Measurements from ENCODE around the gene OLFM1.
A peak's percentile ranks its signal among the peaks of the same experiment; 100 is the strongest.

The OLFM1 gene

DNA sequence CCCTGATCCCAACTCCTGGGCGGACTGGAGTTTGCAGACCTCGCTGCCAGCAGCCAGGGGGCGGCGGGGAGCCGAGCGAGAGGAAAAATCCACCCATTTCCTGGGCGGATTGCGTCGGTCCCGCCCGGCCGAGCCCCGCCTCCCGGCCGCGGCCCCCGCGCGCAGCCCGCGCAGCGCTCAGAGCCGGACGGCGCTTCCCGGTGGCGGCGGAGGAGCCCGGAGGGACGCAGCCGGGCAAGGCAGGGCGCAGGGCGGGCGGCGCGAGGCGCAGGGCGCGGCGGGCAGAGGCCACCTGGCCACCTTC is at the start of gene OLFM1:
Gene OLFM1, plus strand, starts transcription at position 180 of the 304 bp plus-strand sequence. CDS start 322 bp downstream, outside the sequence.
- DNase-seq, result peak; percentile 60

DNA sequence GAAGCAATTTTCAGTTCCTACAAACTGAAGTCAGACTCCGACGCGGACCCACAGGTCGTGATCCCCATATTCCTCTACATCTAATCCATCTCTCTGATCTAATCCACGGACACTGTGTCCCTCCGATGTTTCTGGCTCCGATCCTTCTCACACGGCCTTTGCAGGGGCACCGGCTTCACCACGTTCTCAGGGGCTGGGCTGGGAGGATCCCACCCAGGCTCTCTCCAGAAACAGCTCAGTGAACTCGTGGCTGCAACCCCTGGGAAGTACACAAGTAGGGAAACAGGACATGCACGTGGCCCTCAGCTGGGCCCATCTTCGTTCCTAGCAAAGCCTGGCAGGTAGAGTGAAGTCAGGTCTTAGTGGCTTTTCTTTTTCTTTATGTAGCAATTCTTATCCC is 49.1 kb upstream of the OLFM1 start:
- no peak for DNase-seq

DNA sequence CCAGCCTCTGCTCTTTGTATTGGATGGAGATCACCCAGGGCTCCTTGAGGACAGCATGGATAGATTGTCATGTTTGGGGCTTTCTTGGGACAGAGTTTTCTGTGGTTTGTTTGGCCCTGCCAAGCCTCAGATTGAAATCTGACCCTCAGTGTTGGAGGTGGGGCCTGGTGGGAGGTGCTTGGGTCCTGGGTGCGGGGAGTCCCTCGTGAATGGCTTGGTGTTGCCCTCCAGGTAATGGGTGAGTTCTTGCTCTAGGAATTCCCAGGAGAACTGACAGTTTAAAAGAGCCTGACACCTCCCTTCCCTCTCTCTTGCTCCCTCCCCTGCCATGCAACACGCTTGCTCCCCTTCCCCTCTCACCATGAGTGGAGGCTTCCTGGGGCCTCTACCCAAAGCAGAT is 48.6 kb upstream of the OLFM1 start:
- no peak for DNase-seq

DNA sequence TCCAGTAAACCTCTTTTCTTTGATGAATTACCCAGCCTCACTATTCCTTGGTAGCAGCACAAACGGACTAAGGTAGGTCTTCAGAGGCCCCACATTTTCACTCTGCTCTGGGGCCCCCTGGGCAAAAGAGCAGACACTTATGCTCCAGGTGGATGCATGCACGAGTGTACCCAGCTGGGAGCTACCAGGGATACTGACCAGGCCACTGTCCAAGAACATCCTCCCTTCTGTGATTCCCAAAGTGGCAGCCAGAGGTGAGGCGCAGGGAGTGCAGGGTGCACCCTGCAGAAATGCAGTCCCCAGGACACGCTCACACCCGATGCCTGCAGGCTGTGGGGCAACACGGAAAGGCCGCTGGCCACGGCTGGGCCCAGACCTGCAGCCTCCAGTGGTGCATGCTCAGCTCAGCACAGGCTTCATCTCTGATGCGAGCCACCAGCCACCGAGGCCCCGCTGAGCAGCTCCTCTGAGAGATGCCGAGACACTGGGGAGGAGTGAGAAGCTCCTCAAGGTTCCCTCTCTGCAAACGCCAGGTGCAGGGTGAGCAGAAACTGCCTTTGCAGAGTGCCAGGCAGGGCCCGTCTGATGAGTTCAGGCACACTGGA is 48.1 kb upstream of the OLFM1 start:
- DNase-seq, result no peak

DNA sequence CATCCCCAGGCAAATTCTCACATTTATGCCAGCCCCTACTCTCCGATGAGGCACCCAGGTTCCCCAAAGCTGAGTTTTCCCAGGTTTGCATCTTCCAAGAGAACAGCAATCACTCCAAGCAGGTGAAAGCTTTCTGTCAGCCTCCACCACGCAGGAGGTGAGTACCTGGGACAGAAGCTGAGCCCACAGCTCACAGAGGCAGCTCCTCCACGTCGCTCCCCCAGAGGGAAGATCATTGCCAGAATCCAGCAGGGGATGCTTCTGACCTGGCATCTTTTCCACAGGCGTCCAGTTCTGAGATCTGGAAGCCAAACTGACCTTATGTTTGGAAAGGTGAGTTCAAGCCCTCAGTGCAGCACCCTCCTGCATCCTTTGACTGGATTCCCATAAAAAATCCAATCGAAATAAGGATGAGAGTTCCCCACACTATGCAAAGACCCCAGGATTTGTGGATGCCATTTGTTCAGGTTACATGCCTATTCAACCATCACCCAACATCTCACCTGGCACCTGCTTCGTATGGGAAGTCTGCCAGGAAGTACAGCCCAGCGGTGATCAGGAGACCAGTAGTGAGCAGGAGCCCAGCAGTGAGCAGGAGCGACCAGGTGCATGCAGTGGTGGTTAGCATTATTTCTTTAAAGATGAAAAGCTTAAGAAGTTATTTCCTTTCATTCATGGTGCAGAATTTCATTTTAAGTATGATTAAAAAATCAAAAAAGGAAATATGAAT is 47.4 kb upstream of the OLFM1 start:
- no peak for DNase-seq

DNA sequence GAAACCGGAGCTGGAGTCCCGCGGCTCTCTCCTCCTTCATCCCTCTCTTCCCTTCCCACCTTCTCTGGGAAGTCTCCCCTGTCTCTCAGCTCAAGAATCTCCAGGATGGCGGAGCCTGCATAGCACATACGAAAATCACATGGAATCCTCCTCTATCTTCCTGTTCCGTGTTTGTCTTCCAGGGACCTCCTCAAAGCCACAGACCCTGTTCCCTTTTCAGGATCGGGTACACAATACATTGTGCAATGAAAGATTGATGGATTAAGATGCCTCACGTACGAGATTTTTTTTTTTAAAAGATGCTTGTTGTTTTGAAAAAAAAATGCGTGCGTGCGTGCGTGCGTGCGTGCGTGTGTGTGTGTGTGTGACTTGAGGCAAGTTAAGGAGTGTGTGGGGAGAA is 46.6 kb upstream of the OLFM1 start:
- no peak for DNase-seq

DNA sequence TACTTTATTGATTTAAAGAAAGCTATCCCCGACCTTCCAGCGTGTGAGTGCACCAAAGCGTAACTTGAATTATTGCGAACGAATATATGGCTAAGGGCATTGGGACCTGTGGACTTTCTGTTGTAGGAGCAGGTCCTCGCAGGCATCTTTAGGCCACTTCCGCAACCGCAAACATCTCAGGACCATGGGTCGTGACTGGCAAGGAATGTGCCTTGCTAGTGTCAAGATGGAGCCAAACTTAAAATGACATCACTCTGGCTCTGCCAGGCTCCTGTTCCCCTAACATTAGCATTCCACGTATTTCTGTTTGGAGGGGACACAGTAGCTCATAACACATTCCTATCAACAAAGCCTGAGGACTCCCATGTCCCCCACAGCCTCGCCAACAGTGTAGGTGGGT is 44.1 kb upstream of the OLFM1 start:
- no peak for DNase-seq

DNA sequence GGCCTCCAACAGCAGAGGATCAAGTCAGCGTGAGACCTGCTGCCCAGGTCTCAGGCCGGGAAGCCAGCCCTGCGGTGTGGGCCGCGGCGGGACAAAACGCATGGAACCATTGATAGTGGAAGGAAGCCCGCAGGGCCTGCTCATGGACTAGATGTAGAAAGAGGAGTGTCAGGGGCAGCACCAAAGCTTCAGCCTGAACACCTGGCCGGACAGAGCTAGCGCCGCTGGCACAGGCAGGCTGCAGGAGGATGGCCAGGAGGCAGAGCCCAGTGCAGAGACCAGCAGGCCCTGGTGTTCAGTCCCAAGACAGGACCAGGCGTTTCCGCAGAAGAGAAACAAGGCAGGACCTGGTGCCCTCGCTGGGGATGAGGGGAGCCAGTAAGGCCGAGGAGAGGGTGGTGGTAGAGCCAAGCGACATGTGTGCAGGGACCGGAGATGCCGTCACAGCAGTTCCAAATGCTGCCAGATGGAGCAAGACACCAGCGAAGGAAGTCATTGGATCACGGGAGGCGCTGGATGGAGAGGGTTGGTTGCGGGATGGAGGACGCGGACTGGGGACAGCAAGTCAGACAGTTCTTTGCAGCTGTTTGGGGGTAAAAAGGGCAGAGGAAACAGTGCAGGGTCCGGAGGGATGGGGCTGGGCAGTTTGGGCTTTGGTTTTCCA is 42.1 kb upstream of the OLFM1 start:
- no peak for DNase-seq

DNA sequence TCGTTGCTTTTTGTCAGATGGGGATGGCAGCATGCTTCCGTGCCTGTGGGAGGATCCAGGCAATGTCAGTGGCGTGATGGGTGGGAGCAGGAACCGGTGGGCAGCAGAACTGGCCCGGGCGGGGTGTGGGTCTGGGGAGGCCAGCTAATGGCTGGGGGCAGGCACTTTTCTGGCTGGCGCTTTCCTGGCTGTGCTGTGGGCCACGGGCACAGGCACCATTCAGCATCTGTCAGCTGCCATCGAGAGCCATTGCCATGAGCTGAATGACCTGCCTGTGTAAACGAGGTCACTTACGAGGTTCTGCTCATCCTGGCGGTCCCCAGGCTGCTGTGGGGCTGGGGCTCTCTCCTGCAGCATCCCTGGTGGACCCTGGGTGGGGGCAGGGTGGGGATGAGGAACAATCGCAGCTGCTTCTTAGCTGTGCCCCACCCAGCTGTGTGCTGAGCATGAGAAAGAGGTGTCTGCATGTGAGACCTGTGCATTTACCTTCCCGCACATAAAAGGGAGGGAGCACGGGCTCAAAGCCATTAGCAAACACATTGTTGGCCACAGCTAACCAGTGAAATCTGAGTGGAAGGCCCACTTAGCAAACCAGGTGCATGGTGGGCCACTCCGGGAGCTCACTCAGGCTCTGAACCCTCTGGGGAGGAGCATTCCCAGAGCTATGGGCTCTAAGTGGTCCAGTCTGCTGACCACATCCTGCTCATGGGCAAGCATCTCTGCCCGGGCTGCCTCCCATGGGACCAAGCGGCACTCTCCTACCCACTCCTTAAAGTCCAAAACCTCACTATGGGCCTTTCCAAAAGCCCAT is 41.3 kb upstream of the OLFM1 start:
- DNase-seq, result no peak

DNA sequence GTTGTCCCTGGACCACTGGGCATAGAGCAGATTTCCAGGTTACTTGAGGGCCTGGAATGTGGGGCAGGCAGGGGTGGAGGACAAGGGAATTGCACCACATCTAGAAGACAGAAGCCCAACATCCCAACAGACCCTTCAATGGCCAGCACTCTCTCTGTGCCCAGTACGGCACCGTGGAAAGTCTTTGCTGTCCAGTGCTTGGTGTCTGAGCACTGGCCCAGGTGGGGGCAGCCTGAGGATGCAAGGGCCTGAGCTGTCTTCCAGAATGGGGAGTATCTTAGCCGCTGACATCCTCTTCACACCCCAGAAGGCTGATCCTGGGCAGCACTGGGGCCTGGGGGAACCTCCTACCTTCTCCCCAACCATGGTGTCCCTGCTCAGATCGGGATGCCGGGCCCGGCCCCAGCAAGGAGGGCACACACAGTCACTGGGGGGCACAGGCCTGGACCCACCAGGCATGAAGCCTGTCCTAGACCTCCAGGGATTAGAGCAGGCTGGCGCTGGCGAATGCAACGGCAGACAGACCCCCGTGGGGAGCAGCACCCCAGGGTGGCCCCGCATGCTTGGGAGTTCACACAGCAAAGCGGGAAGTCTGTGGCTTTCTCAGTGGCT is 40.6 kb upstream of the OLFM1 start:
- DNase-seq, result no peak

DNA sequence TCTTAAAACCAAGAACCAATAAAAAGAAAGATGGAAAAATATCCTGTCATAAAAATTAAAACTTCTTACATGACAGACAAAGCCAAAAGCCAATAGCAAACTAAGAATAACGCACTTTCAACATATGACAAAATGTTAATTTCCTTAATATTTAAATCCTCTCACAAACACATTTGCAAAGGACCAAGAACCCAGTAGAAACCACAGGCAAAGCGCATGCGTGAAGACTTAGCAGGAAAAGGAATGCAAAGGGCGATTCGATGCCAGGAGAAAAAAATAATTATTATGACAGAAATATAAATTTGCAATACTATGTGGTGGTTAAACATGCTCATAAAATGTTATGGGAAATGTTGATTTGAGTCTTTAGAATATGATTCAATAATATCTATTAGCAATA is 39.9 kb upstream of the OLFM1 start:
- DNase-seq, result no peak

DNA sequence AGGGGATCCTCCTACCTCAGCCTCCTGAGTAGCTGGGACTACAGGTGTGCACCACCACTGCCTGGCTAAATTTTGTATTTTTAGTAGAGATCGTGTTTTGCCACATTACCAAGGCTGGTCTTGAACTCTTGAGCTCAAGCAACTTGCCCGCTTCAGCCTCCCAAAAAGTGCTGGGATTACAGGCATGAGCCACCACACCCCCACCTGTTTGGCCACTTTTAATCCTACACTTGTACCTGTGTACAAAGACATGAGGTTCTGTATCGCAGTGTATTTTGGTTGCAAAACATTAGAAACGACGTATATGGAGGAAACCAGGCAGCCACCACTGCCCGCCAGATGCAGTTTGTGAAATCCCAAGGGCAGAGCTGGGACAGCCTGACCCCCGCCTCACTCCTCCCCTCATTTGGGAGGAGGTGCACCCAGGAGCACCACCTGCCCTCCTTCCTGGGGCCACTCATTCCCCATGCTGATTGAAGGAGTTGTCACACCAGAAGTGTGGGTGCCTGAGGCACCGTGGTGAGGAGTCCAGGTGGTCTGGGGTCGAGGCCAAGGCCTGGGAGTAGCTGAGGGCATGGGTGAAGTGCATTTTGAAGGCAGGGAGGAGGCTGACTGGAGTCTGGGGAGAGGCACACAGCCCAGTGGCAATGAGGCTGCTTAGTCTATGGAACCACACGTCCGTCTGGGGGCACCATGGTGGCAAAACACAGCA is 39.3 kb upstream of the OLFM1 start:
- DNase-seq, result no peak

DNA sequence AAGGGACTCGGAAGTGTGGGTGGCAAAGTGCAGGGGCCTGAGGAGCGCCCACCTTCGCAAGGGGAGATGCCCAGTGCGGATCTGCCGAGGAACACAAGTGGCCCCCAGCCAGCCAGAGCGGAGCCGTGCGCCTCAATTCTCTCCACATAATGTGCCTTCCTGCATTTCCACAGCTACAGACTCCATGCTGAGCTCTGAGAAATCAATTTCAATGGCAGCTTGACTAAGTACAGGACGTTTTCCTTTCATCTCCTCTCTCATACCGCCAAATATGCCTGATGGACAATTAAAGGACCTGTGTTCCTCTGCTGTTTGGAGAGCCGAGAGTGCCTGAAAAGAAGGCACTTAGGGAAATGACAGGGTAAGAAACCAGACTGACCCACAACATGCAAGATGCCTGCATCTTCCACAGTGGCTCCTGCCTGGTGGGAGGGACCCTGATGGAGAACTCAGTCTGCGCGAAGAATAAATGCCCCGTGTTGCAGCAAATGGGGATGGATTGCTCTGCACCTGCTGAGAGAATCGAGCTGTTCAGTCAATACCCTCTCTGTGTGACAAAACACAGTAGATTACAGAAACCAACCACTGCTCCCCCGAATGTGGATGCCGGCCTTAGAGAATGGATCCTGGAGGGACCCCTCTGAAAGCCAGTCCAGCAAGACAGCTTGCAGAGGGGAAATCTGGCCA is 38.6 kb upstream of the OLFM1 start:
- no peak for DNase-seq

DNA sequence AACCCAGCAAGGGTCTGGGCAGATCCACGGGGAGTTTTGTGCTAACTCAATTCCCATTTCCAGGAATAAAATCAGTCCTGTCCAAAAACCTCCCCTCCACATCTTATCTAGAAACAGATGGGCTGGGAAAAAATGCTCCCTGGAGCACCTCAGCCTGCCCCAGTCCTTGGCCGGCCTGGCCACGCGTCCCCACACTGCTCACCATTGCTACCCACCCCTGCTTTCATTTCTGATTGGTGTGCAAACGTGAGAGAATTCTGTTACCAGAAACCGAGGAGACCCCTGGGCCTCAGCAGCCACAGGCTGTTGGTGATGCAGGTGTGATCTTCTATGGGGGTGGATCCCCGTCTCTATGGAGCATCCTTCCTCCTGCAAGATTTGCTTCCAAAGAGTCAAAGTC is 38.0 kb upstream of the OLFM1 start:
- DNase-seq, result no peak

DNA sequence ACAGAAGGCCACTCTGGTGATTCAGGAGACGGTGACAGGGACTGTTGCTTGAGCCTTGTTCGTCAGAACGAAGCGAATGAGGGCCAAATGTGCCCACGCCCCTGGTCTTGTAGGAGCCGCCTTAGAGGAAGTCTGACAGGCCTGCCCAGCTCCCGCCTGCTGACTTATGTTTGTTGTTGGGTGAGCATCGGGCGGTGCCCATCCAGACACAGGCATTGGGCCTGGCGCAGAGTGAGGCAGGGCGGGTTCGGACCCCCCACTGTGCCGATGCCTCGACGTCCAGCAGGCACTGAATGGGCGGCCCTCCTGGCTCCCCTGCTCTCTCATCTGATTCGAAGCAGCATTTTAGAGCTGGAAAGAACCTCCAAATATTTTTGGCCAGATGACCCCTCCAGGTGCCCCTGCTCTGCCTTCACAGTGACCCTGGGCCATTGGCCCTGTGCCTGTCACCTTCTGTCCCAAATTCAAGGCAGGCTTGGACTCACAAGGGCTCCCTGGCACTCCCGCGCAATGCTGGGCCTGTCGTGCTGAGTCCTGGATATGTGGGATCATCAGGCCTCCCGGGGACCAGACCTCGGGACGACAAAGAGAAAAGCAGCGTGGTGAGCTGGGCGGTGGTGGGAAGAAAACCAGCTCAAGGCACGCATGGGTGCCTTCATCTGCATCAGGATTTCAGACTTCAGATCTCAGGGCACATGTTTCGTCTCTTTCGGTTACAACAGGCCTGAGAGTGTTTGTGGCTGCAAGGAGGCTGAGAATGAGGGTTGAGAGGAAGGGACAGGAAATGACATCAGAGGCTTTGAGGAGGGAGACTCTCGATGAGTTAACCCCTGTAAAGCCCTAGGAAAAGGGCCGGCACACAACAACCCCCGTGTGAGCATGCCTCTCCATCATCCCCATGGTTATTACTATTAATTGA is 37.1 kb upstream of the OLFM1 start:
- no peak for DNase-seq

DNA sequence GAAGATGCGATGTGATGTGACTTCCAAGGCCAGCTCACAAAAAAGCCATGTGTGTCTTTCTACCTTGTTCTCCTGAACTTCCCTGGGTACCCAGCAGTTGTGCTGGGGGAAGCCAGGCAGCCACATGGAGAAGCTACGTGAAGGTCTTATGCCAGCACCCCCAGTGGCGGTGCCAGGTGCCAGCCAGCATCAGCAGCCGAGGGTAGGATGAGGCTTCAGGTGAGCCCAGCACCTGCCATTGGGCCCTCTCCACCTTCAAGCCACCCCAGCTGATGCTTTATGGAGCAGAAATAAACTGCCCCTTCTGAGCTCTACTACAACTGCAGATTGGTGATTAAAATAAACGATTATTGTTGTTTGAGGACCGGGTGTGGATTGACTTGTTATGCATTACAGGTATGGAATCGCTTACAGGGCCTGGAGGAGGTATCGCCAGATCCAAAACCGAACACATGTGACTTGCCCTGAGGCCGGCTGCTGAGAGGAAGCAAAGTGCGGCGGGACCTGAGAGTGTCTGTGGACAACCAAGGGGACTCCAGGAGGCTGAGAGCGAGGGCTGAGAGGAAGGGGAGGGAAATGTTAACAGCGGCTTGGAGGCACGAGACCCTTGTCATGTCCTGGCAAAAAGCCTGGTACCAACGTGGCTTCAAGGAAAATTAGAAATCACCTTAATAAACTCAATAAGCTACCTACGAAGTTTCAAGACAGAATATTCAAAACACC is 36.0 kb upstream of the OLFM1 start:
- no peak for DNase-seq

DNA sequence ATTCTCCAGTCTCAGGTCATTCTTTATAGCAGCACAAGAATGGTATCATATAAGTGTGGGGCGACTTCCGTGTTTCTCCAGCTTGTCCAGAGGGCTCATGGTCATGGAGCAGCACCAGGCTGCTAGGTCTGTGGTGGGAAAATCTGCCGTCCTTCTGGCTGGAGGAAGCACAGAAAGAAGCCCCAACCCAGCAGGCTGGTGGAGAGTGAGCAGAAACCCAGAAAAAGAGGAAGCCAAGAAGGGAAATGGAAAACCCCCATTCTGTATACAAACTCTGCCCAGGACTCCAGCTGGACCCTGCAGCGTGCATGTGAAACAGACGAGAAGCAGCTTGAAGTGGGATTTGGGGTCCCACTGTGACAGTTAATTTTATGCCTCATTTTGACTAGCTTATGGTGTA is 34.3 kb upstream of the OLFM1 start:
- DNase-seq, result no peak

DNA sequence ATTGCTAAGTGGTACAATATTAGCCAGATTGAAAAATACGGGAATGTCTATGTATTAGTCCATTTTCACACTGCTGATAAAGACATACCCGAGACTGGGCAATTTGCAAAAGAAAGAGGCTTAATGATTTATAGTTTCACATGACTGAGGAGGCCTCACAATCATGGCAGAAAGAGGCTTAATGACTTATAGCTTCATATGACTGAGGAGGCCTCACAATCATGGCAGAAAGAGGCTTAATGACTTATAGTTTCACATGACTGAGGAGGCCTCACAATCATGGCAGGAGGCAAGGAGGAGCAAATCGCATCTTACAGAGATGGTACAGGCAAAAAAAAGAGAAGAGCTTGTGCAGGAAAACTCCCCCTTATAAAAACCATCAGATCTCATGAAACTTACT is 32.3 kb upstream of the OLFM1 start:
- no peak for DNase-seq

DNA sequence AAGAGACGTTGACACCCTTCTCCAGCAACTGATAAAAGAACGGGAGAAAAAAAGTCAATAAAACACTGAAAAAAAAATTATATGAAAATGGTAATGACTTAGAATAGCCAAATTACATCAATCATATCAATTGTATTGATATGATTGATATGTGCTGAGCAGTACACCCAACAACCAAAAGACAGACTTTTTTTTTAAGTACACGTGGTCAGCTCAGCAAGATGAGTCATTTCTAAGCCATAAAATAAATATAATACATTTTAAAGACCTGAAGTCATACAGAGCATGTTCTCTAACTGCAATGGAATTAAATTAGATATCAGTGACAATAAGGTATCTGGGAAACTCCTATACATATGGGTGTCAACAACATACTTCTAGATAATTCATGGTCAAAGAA is 30.9 kb upstream of the OLFM1 start:
- DNase-seq, result no peak

DNA sequence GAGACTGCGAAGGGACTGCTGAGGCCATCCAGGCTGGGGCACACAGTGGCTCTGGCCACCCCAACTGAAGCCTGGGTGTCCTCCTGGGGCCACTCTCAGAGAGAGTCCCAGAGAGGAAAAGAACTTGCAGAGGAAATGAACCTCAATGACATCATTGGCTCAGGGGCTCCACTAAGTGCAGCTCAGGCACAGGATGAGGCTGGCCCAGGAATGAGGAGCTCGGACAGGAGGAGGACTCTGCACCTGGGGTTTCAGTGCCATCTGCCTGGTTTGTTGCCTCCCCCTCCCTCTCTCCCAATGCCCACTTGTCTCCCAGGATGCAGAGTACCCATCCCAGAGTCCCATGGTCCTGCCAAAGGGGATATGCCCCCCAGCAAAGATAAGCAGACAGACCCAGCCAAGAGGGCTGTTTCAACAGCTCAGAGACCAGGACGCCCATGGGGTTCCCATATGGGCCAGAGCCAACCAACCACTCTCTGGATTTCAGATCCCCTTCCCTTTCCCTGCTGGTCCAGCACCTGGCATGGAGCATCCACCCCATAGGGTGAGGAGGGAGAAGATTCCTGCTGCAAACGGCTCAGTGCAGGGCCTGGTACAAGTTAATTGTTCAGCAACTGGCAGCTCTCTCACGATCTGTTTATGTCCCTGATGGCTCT is 26.9 kb upstream of the OLFM1 start:
- DNase-seq, result no peak
